HG02610 (cell line): ENCODE measurements around the gene LCLAT1.

Experiments
- ATAC-seq: cut with Tn5 transposase; IDR thresholded peaks from one replicate; pipeline ENCODE4 v1.9.1; 2021; ENCODE audit warnings: mild to moderate bottlenecking, moderate library complexity; ENCODE audit not compliant: unreplicated experiment

Gene LCLAT1

DNA sequence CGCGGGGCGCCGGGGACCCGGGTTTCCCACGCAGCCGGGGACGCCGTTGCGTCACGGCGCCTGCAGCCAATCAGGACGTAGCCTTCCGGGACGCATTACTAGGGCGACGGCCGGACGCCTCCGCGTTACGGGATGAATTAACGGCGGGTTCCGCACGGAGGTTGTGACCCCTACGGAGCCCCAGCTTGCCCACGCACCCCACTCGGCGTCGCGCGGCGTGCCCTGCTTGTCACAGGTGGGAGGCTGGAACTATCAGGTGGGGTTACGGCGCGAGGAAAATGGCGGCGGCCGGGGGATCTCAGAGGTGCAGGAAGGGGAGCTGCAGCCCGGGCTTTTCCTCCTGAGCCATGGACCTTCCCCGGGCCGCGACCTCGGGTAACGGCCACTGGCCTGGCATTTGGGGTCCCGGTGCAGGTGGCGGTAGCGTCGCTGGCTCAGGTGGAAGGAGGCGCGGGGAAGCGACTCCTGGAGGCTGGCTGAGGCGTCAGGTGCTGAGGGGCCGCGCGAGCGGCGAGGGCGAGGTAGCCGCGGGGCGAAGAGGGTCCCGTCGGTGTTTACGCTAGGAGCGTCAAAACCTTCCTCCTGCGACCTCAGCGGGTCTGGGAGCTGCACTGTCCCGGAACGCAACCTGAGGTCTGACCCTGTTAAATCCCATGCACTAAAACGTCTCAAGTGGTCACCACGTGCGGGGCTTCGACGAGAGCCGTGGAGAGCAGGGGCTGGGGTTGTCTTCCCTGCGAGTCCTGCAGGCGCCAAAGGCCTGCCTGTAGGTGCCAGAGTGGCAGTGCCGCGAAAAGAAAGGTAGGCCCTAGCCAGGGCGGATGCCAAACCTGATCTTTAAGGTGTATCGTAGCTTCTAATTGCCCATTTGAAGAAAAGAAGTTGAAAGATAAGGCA lies at the start of gene LCLAT1:
TSS of gene LCLAT1 (plus strand) at position 98 of the 897 bp plus-strand sequence. CDS start 78,345 bp downstream, outside the sequence.
- peak; percentile 96 for ATAC-seq

DNA sequence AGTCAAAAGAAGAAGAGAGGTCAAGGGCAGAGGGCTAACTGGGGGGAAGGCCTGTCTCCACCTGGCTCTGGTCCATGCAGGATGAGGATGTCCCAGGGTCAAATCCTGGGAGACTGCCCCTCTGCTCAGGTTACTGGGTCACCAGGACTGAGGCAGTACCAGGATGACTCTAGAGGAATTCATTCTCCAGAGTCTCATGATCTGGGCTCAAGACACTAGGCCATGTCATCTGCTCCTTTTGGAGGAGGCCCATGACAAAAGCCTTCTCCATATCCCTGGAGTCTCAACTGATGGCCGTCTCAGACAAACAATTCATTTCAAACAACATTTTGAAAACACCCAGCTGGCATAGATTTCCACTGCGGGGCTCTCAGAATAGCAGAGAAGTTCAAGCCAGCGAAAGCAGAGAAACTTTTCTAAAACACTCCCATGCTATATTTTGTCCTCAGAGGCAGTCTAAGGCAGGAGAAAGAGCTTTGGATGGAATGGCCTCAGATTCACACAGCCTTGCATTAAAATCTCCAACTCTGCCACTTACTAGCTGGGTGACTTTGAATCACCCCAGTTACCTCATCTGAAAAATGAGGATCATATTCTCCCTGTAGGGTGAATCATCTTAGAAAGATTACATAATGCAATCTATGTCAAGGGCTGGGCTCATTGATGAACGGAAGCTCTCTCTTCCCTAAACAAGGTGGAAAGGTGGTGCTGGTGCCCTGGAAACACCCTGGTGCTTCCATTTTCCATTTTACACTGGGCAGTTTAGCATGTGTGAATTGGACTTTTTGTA lies 48.8 kb upstream of the LCLAT1 start:
- ATAC-seq: no peak

DNA sequence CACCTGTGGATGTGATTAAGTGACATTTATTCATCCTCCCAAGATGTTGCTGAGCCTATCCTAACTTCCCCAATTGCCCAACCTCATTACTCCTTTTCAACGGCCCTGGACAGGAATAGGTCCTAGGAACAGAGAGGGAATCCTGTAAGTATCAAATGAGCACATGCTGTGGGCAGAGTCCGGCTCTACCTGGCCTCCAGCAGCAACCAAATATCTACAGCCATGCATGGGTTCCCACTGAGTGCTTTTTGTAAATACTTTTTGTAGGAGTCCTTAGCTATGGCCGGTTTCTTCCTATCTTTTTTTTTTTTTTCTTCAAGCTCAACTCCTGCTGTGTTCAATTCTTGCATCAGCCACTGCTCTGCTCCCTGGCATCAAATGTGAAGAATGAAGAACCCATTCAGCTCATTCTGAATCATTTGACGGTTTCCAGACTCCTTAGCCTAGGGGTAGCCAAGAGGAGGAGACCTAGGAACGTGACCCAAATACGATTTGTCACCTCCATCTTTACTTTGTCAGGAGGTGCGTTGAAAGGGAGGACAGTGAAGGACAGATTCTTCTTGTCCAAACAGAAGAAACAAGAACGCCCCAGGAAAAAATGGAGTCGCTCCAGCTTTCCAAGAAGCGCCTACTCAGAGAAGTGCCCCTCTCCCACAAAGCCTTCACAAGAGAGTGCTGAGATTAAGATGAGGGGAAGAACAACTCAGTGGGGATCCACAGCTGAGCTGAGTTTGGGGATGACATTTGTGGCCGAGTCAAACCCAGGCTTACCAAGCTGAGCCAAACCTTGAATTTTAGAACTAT lies 46.7 kb upstream of the LCLAT1 start:
- no peak for ATAC-seq

DNA sequence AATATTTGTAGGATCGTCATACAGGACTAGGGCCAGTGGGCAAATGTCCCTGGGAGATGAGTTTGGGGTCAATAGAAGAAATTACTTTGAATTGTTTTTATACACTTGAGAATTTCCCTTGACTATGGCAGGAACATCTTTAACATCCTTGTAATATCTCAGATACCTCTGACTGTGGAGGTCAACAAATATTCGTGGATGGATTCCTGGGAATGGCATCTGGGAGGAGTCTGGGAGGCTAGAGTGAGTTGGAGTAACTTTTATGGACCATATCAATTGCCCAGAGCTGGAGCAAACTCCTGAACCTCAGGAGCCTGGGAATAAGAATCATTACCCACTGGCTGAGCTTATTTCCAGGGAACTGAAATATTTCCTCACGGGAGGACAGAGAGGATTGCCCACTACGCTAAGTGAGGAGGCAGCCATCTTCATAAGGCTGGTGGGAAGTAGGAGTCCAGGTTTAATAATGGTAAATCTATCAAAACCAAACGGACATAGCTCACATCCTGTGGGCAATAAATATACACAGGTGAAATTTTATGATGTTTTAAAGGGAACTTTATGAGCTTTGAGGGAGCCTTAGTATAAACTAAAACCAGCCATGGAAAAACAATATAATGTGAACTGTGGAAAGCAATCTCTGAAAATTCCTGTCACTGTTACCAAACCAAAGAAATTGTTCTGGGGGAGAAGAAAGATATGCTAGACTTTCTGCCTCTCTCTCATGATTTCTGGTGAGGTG lies 44.4 kb upstream of the LCLAT1 start:
- no peak for ATAC-seq

DNA sequence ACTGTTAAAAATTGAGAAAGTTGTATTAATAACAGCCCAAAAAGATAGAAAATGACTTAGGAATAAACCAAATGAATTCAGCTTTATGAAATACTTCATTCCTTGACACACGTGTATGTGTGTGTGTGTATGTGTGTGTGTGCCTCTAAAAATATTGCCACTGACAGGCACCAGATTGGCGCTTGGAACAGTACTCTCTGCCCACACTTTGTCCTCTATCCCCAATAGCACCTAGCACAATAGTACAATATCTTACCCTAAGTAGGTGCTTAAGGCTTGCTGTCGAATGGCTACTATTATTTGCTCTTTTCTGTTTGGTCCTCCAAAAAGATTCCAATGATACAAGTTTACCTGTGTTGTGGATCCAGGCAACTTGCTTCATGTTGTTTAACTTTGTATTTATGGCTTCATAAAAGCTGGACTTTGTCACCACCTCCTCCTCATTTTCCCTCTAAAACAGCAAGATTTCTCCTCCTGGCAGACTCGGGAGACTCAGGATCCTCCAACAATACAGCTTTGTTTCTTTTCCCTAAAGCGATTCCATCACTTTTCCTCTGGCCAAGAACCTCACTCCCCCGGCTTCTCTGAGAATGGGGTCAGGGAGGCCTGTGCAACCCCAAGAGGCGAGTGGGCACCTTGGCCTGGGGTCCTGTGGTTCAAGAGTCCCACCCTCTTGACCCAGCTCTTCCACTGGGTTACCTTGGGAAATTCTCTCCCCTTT lies 43.3 kb upstream of the LCLAT1 start:
- no peak for ATAC-seq

DNA sequence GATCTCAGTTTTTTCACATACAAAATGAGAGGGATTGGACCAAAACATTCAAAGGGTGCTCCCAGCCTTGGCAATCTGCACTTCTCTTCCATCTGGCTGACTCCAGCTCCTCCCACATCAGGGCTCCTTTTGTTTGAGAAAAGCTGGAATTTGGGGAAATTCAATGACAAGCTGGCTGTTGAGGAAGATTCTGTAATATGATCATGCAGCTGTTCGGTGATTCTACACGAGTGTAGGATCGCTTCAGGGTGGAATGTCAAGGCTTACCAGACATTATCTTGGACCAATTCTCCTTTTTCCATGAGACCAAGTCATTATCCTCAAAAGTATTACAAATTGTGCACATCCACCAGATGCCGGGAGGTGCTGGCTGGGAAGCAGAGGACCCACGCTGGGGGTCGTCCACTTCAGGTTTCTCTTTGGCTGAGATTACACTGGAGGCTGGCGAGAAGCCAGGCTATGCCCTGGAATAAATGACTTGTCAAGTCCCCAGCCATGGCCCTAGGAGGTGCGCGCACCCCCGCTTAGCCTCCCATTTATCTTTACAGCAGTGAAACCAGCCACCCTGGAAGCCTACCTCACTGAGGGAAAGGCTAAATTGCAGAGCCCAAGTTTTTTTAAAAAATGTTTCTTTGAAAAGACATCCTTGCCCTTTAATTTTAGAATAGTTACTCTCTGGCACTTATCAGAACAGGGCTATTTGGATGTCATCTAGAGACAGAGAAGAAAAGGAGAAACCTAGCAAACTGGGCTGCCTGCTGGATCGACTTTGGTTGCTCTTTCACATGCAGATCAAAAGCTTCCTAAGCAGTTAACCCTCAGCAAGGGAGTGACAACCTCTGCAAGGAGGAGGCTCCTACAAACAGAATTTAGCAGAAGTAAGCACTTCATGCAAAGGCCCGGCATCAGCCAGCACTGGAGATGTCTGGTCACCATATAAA lies 42.5 kb upstream of the LCLAT1 start:
- ATAC-seq: no peak

DNA sequence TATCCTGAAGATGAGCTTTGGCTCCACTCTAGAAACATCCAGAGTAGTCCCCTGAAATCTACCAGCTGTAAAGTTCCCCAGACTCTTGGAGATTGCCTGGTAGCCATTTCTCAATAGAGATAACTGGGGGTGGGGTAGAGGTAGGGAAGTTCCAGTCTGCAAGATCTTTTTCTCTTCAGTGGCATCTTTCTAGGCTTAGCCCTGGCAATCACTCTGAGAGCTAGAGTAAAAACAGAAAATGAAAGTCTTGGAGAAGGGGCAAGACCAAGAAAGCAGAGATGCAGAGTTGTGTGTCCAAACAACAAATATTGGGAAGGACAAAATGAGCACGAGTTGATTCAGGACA lies 41.8 kb upstream of the LCLAT1 start:
- ATAC-seq: no peak

DNA sequence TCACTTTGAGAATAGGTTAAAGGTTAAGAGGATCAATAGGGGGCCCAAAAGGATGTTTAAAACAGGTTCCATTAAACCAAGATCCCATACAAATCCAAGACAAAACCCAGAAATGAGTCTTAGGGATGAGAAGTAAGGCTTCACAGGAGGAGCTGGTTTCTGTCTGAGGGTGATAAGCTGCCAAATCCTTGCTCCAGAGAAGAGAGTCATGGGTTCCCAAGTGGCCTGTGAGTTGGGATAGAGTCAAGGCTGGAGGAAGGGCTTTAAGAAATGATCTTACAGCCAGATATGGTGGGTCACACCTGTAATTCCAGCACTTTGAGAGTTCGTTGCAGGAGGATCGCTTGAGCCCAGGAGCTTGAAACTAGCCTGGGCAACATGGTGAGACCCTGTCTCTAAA lies 40.2 kb upstream of the LCLAT1 start:
- no peak for ATAC-seq

DNA sequence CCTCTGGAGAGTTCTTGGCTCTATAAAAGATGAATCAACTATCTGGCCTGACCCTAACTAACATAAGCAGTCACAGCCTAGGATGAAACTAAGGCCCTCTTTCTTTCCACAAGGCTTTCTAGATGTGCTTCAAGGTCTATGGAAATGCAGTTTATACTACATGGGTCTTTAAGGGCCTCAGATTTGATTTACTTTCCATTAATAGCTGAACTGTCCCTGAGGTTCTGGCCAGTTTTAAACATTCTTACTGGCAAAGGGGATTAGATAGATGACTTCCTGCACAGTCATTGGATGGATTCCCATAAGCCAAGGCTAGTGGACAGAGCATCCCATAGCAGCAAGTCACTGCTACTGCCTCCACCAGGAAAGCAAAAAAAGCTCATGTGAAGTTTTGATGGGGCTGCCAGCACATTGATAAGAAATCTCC lies 38.1 kb upstream of the LCLAT1 start:
- ATAC-seq: no peak

DNA sequence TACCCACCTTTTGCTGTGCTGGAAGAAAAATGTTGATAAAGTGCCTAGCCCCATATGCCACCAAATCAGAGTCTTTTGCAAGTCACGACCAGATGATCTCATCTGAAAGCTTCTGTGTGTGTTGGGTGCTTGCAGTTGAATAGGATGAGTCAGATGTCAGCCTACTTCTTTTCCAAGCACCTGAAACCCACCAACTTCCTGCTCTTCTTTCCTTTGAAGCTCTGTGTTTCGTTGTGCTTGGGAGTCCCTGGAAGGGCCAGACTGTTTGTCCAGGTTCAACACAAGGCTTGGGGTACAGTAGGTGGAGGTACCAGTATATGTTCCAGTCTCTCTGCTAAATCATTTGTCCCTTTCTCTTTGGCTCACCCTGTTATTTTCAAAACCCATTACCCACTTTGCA lies 36.8 kb upstream of the LCLAT1 start:
- ATAC-seq: no peak

DNA sequence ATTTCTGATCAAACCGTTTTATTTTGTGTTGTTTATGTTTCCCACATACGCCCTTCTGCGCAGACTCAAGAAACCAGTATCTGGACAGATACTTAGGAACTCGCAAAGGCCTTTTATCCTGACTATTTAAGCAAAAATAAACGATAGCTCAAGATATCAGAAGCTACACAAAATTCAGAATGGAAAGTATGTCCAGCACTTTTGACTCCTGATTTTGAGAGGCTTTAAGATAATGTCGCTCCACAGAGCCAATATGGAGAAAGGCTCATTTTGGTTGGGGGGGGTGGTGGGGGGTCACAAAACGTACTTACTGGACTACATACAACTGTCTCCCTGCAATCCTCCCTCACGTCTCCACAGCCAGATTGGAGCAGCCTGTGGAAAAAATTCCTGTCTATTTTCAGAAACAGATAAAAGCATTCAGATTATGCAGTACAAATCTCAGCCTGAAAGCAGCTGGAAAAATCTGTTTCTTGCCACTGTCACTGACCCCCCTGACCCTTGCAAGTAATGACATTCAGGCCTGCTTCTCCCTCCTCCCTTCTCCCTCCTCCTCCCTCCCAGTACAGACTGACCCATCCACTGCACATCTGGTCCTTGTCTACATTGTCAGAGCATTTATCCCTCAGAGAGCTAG lies 34.9 kb upstream of the LCLAT1 start:
- ATAC-seq: no peak

DNA sequence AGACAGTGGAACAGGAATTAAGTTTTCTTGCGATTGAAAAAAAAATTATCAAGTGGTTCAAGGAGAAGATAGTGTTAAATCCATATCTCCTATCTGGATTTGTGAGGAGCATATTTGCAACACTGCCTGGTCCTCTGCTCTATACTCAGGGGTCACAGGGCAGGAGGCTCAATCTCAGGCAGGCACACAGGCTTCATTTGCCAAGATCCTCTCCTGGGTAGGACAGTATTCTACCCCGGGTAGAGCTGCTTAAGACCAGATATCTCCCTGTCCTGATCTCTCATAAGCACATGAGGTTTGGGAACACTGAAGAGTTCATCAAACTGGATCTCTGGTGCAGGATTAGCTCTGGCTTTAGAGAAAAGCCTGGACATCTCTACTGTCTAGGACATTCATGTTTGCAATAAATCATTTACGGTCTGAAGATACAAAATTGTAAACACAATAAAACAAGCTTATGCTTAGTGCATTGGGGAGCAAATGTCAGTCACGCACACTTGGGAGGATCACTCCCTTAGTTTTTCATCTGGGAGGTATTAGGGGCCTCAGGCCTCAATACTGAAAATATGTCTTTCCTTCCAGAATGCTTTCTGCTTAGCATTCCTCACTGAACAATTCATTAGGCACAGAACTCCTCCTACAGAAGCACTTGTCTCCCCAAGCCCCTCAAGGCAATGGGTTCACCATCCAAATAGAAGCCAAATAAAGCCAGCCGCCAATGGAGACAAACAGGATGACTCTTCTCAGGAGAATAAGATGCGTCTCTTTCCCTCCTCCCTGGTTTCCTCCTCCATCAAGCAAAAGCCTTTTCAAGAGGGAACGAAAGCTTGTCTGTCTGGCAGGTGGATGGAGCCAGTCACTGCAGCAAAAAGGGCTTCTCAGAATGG lies 34.1 kb upstream of the LCLAT1 start:
- no peak for ATAC-seq

DNA sequence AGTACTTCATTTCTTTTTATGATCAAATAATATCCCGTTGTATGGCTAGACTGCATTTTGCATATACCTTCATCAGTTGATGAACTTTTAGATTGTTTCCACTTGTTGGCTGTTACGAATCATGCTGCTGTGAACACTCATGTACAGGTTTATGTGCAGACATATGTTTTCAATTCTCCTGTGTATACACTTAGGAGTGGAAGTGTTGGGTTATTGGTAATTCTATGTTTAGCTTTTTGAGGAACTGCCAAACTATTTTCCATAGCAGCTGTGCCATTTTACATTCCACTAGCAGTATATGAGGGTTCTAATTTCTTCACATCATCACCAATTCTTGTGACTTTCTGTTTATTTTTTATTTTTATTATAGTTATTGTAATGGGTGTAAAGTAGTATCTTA lies 32.1 kb upstream of the LCLAT1 start:
- no peak for ATAC-seq

DNA sequence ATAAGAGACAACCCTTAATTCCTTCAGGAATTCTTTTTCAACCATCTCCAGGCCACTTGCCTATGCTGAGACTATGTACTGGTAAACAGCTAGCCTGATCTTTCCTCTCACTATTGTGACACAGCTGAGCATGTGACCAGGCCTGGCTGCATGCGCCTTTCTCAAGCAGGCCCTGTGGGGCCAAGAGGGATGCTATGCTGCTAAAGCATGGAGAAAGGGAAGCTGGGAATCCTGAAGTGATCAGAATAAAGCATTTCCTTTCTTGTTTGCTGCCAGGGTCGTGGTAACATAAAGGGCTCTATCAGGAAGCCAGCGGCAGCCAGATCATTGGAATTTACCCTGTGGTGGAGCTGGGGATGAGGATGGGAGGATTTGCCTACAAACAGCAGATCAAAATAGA lies 29.8 kb upstream of the LCLAT1 start:
- no peak for ATAC-seq

DNA sequence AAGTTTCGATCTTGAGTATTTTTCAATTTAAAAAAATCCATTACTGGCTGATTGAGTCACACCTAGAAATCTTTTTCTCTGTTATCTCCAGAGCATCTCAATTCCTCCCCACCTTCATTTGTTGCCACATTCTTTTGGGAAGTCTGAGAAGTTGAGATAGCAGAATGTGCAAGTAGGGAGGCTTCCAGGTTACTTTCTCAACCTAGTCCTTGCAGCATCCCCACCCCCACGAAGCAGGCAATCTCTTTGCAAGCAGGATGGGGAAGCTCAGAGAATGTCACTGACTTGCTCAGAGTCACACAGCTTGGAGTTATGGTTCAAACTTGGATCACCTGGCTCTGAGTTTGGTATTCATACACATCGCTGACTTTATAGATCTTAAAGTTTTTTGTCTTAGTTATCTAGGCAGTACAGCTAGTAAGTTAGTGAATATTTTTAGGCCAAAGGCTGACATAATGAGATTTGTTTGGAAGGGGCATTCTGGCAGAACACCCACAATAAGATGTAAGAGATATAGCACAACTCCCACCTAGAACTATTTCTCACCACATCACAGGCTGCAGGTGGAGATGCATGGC lies 25.9 kb upstream of the LCLAT1 start:
- ATAC-seq: no peak

DNA sequence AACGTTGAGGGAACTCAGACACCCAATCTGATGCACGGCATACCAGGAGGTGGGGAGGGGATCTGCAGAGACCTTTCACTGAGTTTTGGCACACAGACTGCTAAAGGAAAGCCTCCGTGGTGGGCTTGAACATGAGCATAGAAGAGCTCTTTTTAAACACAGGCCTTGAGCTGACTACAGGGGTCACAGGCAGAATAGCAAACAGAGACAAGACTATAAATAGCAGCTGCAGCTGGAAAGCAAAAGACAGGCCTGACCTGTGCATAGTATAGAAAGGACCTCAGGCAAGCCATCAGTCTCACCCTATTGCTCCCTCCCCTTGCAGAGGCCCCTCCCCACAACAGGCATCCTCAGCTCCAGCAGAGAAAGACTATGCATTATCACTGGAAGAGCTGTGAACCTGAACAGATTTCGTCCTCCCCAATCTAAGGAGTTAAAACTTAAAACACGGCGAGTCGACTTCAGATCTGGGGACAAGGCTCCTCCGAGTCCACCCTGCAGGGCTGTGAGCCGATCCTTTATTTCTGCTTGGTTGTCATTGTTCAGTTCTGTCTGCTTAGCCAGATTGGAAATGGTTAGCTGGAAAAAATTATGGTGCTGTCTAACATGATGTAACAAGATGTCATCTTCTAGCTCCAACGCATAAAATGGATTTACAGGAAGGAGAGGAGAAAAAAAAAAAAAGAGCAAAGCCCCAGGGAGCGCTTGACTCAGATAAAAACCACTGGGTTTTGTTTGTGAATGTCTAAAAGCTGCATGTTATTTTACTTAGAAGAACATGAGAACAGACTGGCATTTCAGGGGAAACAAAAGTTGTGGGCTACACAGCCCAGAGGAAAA lies 25.2 kb upstream of the LCLAT1 start:
- ATAC-seq: peak; percentile 23
